HG03280 (cell line): Measurements from ENCODE around the gene TNS3.

Source experiments
- ATAC-seq: cut with Tn5 transposase; IDR thresholded peaks from one replicate; pipeline ENCODE4 v1.9.1; 2021; ENCODE audit warnings: mild to moderate bottlenecking, moderate library complexity; ENCODE audit not compliant: unreplicated experiment

TNS3 gene

GRCh38 chr7:47438411-47439029 lies 143.4 kb downstream of the TNS3 start:
- no peak for ATAC-seq

GRCh38 chr7:47435889-47436312 lies 146.0 kb downstream of the TNS3 start:
- no peak for ATAC-seq

GRCh38 chr7:47433564-47433895 lies 148.4 kb downstream of the TNS3 start:
- ATAC-seq: no peak

GRCh38 chr7:47432671-47433563 lies 149.0 kb downstream of the TNS3 start:
- ATAC-seq: no peak

GRCh38 chr7:47430422-47430821 lies 151.5 kb downstream of the TNS3 start:
- ATAC-seq: no peak

- no peak for ATAC-seq
These were observed 153.0 kb downstream of the TNS3 start for GRCh38 chr7:47428768-47429472.

- ATAC-seq: no peak
These were observed 153.7 kb downstream of the TNS3 start for GRCh38 chr7:47428052-47428767.

- no peak for ATAC-seq
These were observed 154.8 kb downstream of the TNS3 start for GRCh38 chr7:47427051-47427643.

- ATAC-seq: no peak
These were observed 157.4 kb downstream of the TNS3 start for GRCh38 chr7:47424523-47424922.

- no peak for ATAC-seq
These were observed 158.7 kb downstream of the TNS3 start for GRCh38 chr7:47423196-47423595.

- ATAC-seq: no peak
These were observed 159.3 kb downstream of the TNS3 start for GRCh38 chr7:47422611-47423010.

- no peak for ATAC-seq
These were observed 160.5 kb downstream of the TNS3 start for GRCh38 chr7:47421456-47421855.

GRCh38 chr7:47420122-47420780 lies 161.7 kb downstream of the TNS3 start:
- ATAC-seq: no peak

- no peak for ATAC-seq
These were observed 162.4 kb downstream of the TNS3 start for GRCh38 chr7:47419471-47419870.

- no peak for ATAC-seq
These were observed 163.2 kb downstream of the TNS3 start for GRCh38 chr7:47418601-47419309.

- ATAC-seq: no peak
These were observed 165.1 kb downstream of the TNS3 start for GRCh38 chr7:47416492-47417480.

GRCh38 chr7:47415318-47416212 lies 166.3 kb downstream of the TNS3 start:
- no peak for ATAC-seq
